Stimulated activated CD4-positive, alpha-beta T cell treated with anti-CD3 and anti-CD28 coated beads, Interleukin-2, amount 100 ng/mL, for 48 hours (primary cell): ENCODE data around the gene MICU2.
A peak's percentile ranks its signal among the peaks of the same experiment; 100 is the strongest.

Experiments used
- DNase-seq, 2 donors: peaks; one replicate each; pipeline ENCODE4 v3.0.0-alpha.2; 2020

The MICU2 gene

GRCh38 chr13:21541271-21541670 is 62.7 kb downstream of the MICU2 start:
- DNase-seq = no peak

GRCh38 chr13:21539687-21540086 is 64.3 kb downstream of the MICU2 start:
- DNase-seq = no peak

GRCh38 chr13:21538753-21539152 is 65.2 kb downstream of the MICU2 start:
- no peak for DNase-seq

- DNase-seq = no peak
Observed at GRCh38 chr13:21538280-21538679, 65.7 kb downstream of the MICU2 start.

- no peak for DNase-seq
Observed at GRCh38 chr13:21537105-21537504, 66.9 kb downstream of the MICU2 start.

GRCh38 chr13:21534760-21535159 is 69.2 kb downstream of the MICU2 start:
- DNase-seq = no peak

- DNase-seq = no peak
Observed at GRCh38 chr13:21531455-21531854, 72.5 kb downstream of the MICU2 start.

- no peak for DNase-seq
Observed at GRCh38 chr13:21530656-21531055, 73.3 kb downstream of the MICU2 start.

- no peak for DNase-seq
Observed at GRCh38 chr13:21529146-21529893, 74.7 kb downstream of the MICU2 start.

GRCh38 chr13:21528616-21529015 is 75.4 kb downstream of the MICU2 start:
- no peak for DNase-seq

- DNase-seq = no peak
Observed at GRCh38 chr13:21526707-21527540, 77.0 kb downstream of the MICU2 start.

- DNase-seq = no peak
Observed at GRCh38 chr13:21522847-21523246, 81.1 kb downstream of the MICU2 start.

- DNase-seq = no peak
Observed at GRCh38 chr13:21522130-21522529, 81.8 kb downstream of the MICU2 start.

- DNase-seq = no peak
Observed at GRCh38 chr13:21518617-21519144, 85.3 kb downstream of the MICU2 start.

- no peak for DNase-seq
Observed at GRCh38 chr13:21517576-21517975, 86.4 kb downstream of the MICU2 start.

- no peak for DNase-seq
Observed at GRCh38 chr13:21516805-21517204, 87.2 kb downstream of the MICU2 start.

- DNase-seq = no peak
Observed at GRCh38 chr13:21511849-21512248, 92.1 kb downstream of the MICU2 start.

GRCh38 chr13:21504379-21504778 is 99.6 kb downstream of the MICU2 start:
- no peak for DNase-seq

- no peak for DNase-seq
Observed at GRCh38 chr13:21501686-21502085, 102.3 kb downstream of the MICU2 start.

- no peak for DNase-seq
Observed at GRCh38 chr13:21486322-21486721, 117.6 kb downstream of the MICU2 start.

- DNase-seq = no peak
Observed at GRCh38 chr13:21483748-21484147, 120.2 kb downstream of the MICU2 start.

GRCh38 chr13:21481359-21481758 is 122.6 kb downstream of the MICU2 start:
- DNase-seq = no peak

- DNase-seq = peak; percentile 51 to 55
Observed at GRCh38 chr13:21478881-21479808, 124.8 kb downstream of the MICU2 start.
